Measurements from ENCODE around the gene SLC35F3. TPM values are rescaled to one million over a fixed set of nuclear protein-coding genes. Genes with fewer than 3 reads are reported as not detected.

The SLC35F3 gene
- total RNA-seq, 4 donors from 2014 or later: 1.7 TPM; not detected in 3

GRCh38 chr1:233988963-233989696 lies 84.7 kb downstream of the SLC35F3 start:
- H3K36me3 ChIP-seq: no peaks in the 10 kb centered on the region

GRCh38 chr1:233990486-233990885 lies 86.0 kb downstream of the SLC35F3 start:
- H3K4me3 ChIP-seq: no peak overlapping the region
- no peaks in the 10 kb centered on the region for H3K27me3 ChIP-seq
- no peaks in the 10 kb centered on the region for H3K9me3 ChIP-seq
- no peaks in the 10 kb centered on the region for H3K4me1 ChIP-seq
- TF ChIP-seq POLR2A (IDR thresholded peaks at IDR 0.05): no peak
- no peak for TF ChIP-seq CTCF (IDR thresholded peaks at IDR 0.05)
- H3K36me3 ChIP-seq: no peaks in the 10 kb centered on the region
- H3K27ac ChIP-seq: no peak overlapping the region
- DNase-seq: no peak

More at GRCh38 chr1:233988963-233989696, 84.7 kb downstream of the SLC35F3 start:
- Histone ChIP-seq H3K4me1 (no peaks in the 10 kb centered on the region), H3K27me3 (no peaks in the 10 kb centered on the region), H3K27ac (no peak overlapping the region), H3K9me3 (no peaks in the 10 kb centered on the region), H3K4me3 (no peak overlapping the region)
- TF ChIP-seq POLR2A (IDR thresholded peaks at IDR 0.05) (no peak), CTCF (IDR thresholded peaks at IDR 0.05) (no peak)
- no peak for DNase-seq

- Histone ChIP-seq H3K9me3 (no peaks in the 10 kb centered on the region), H3K4me1 (no peaks in the 10 kb centered on the region), H3K4me3 (no peak overlapping the region), H3K36me3 (no peaks in the 10 kb centered on the region), H3K27ac (no peak overlapping the region), H3K27me3 (no peaks in the 10 kb centered on the region)
- TF ChIP-seq POLR2A (IDR thresholded peaks at IDR 0.05): no peak
- TF ChIP-seq CTCF (IDR thresholded peaks at IDR 0.05): no peak
- no peak for DNase-seq
Measured at GRCh38 chr1:233993651-233994050, 89.2 kb downstream of the SLC35F3 start.

GRCh38 chr1:233994112-233994511 lies 89.6 kb downstream of the SLC35F3 start:
- no peak for DNase-seq
- H3K27ac ChIP-seq: no peak overlapping the region

GRCh38 chr1:233998456-233998855 lies 94.0 kb downstream of the SLC35F3 start:
- TF ChIP-seq POLR2A (IDR thresholded peaks at IDR 0.05) (no peak), CTCF (IDR thresholded peaks at IDR 0.05) (no peak)
- no peak overlapping the region for H3K4me3 ChIP-seq
- no peaks in the 10 kb centered on the region for H3K36me3 ChIP-seq
- DNase-seq: no peak
- H3K9me3 ChIP-seq: no peaks in the 10 kb centered on the region
- H3K27ac ChIP-seq: no peak overlapping the region
- no peaks in the 10 kb centered on the region for H3K27me3 ChIP-seq
- no peaks in the 10 kb centered on the region for H3K4me1 ChIP-seq

More at GRCh38 chr1:233994112-233994511, 89.6 kb downstream of the SLC35F3 start:
- no peak overlapping the region for H3K4me3 ChIP-seq
- no peaks in the 10 kb centered on the region for H3K36me3 ChIP-seq
- TF ChIP-seq POLR2A (IDR thresholded peaks at IDR 0.05) (no peak), CTCF (IDR thresholded peaks at IDR 0.05) (no peak)
- no peaks in the 10 kb centered on the region for H3K27me3 ChIP-seq
- H3K4me1 ChIP-seq: no peaks in the 10 kb centered on the region
- no peaks in the 10 kb centered on the region for H3K9me3 ChIP-seq

Measured in Peyer's patch (tissue), 4 donors.